NCI-H345 treated with DMSO at 0.1 percent for 48 hours (cell line): Measurements from ENCODE around the gene MTA3.
"Not testable (repeated sequence)": the region's sequence is repeated elsewhere in the genome, so short reads cannot be mapped to it uniquely, and the experiment has no call there.

Experiments
- DNase-seq: peaks from one replicate; lab custom pipeline; 2025; ENCODE audit not compliant: unreplicated experiment; lab: John Stamatoyannopoulos, UW

The MTA3 gene

DNA sequence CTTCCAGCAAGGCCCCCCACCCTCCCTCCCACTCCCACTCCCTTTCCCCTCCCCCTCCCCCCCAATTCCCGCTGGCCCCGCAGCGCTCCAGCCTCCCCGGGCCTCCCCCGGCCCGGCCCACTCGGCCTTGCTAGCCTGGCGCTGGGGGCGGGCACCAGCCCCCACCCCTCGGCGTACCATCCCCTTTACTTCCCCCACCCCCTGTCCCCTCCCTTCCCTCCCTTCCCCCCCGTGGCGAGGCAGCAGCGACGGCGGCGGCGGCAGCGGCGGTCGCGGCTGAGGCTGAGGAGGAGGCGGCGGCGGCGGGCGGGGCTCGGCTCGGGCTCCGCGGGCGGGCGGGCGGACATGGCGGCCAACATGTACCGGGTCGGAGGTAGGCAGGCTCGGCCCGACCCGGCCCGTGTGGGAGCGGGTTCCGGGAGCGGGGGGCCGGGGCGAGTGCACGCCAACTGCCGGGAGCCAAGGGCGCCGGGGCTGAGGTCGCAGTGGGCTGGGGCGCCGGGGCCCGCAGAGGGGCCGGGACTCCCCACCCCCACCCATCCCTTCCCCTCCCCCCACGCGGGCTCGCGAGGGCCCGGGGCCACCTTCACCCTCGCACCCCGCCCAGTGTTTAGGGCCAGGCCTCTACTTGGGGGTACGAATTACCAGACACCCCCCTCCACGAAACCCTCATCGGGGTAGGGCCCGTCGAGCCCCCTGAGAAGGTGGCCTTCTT lies at the start of gene MTA3:
Gene MTA3 (plus strand): TSS at position 232 of the 715 bp plus-strand sequence. CDS start 114 bp downstream, at position 346.
- peak; percentile 25 for DNase-seq

DNA sequence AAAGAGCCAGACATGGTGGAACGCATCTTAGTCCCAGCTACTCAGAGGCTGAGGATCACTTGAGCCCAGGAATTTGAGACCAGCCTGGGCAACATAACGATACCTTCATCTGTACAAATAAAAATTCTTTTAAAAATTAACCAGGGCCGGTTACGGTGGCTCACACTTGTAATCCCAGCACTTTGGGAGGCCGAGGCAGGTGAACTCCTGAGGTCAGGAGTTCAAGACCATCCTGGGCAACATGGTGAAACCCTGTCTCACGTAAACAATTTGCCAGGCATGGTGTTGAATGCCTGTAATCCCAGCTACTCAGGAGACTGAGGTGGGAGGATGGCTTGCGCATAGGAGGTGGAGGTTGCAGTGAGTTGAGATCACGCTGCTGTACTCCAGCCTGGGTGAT lies 48.8 kb upstream of the MTA3 start:
- no peak for DNase-seq

DNA sequence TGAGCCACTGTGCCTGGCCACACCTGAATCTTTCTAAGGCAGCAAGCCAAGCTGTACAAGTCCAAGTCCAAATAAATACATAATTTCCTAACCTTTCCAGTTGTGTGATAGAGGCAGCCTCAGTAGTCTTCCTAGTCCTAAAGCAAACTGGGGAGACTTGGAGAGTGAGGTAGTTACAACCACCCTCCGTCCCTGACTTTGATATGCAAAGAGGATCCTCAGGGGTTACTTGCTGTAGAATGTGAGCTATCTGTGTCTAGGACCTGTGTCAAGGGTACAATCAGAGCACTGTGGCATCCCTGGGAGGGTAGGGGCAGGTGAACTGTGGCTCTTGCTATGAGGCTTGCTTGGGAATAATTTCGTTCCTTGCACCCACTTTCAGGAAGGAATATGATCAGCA lies 46.4 kb upstream of the MTA3 start:
- no peak for DNase-seq

GRCh38 chr2:42523341-42523740 lies 45.1 kb upstream of the MTA3 start:
- no peak for DNase-seq

GRCh38 chr2:42532397-42532796 lies 36.0 kb upstream of the MTA3 start:
- no peak for DNase-seq

DNA sequence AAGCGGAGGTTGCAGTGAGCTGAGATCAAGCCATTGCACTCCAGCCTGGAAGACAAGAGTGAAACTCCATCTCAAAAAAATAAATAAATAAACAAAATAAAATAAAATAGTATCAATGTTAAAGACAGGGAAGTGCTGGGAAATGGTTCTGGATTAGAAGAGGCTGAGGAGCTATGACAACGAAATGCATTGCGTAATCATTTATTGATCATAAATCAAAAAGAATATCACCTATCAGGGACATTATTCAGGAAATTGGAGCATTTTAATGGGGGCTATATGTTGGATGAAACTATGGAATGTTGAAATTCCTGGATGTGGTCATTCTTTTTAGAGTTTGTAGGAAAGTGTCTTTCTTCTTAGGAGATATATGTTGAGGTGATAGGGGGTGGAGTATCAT lies 30.9 kb upstream of the MTA3 start:
- no peak for DNase-seq

GRCh38 chr2:42542871-42543270 lies 25.6 kb upstream of the MTA3 start:
- DNase-seq: no peak

- DNase-seq: no peak
Measured at GRCh38 chr2:42545023-42545721, 23.3 kb upstream of the MTA3 start.

DNA sequence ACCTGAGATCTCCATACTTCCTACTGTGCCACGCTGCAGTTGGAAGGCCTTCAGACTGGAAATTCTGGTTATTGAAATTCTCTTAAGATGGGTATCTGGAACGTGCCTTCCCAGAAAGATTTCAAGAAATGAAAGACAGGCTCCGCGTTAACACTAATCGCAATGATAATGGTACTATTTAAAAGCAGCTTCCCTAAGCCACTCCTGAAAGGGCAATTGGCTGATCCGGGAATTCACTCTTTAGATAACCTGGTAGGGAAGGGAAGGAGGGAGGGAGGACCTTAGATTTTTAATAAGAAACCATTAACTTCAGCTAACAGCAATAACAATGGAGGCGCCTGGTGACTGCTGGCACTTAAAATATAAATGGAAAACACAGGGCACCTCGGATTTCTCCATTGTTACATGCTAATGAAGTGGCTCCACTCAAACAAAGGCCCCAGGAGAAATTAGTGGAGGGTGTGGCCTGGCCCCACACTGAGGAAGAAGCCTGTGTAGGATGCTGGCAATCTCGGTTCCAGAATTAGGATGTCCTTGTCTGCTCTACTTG lies 22.5 kb upstream of the MTA3 start:
- no peak for DNase-seq

- DNase-seq: no peak
Measured at GRCh38 chr2:42547014-42547413, 21.4 kb upstream of the MTA3 start.

DNA sequence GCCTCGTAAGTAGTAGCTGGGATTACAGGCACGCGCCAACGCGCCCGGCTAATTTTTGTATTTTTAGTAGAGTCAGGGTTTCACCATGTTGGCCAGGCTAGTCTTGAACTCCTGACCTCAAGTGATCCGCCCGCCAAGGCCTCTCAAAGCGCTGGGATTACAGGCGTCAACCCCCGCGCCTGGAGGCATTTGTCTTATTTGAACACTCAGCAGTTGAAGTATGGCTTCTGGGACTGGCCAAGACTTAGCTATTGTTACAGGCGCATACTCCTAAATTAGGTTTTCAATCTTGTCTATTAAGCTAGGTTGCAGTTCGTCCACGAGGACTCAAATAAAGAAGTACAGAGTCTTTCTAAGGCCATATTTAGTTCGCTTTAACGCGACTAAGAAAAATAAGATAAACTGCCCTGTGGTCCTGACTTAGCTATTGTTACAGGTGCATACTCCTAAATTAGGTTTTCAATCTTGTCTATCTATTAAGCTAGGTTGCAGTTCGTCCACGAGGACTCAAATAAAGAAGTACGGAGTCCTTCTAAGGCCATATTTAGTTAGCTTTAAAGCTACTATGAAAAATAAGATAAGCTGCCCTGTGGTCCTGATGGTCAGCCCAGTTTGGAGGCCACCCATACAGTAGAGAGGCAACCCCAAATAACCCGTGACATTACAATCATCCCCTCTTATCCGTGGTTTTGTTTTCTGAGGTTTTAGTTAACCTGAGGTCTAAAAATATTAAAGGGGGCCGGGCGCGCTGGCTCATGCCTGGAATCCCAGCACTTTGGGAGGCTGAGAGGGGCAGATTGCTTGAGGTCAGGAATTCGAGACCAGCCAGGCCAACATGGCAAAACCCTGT lies 20.8 kb upstream of the MTA3 start:
- DNase-seq: no peak

DNA sequence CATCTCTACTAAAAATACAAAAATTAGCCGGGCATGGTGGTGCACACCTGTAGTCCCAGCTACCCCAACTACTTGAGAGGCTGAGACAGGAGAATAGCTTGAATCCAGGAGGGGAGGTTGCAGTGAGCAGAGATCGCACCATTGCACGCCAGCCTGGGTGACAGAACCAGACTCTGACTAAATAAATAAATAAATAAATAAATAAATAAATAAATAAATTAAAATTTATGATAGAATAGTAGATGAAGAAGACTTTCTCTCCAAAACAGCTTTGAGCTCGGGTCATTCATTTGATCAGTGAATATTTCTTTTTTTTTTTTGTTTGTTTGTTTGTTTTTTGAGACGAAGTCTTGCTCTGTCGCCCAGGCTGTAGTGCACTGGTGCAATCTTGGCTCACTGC lies 17.6 kb upstream of the MTA3 start:
- no peak for DNase-seq

GRCh38 chr2:42554392-42554791 lies 14.0 kb upstream of the MTA3 start:
- DNase-seq: no peak

DNA sequence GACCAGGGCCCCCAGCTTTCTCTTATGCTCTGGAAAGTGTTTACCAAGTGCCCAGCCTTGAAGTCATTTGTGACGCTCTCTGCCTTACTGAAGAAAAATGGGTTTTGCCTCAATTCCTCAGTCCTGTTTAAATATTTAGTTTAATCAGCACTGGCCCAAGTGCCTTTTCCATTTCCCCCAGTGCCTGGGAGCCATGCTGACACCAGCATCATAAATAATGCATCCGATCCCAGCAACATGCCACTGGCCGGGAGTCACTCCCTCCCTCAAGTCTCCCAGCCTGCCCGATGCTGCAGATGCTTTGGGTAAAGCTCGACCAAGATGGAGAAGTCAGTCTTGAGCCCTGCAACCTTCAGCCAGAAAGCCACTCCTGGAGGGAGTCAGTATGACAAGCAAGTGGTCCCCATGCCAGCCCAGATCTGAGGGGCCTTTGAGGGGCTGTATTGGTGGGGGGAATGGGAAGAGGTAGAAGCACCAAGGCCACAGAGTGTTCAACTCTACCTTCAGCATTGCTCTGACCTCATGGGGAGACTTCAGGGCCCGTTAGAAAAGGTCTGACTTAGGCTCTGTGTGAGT lies 12.0 kb upstream of the MTA3 start:
- no peak for DNase-seq

DNA sequence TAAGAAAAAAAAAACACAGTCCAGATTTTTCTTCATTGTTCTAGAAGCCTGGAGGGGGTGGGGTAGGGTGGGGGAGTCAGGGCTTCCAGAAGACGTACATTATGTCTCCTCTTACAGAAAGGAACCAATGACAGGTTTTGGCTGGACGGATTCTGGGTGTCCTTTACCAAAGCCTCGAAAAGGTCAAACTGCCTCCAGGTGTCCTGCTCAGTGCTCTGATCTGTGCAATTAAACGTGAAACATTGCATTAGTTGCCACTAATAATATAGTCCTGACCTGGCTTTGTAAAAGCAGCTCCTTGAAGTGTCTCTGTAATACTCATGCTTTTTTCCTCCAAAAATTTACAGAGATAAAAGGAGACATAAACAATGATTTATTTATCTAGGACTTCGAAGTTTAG lies 11.1 kb upstream of the MTA3 start:
- no peak for DNase-seq

DNA sequence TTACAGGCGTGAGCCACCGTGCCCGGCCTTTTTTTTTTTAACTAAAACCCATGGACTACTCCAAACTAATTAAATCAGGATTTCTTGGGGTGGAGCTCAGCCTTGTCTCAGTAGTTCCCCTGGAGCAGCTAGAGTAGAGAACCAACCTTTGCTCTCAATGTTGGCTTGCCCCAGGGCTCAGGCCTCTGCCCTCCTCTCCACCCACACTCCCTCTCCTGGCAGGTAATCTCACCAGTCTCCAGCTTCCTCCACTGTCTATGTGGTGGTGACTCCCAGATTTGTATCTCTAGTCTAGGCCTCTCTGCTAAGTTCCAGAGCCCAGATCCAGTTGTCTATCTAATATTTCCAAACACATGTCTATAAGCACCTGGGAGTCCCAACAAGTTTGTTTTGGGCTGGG lies 9.6 kb upstream of the MTA3 start:
- DNase-seq: no peak

DNA sequence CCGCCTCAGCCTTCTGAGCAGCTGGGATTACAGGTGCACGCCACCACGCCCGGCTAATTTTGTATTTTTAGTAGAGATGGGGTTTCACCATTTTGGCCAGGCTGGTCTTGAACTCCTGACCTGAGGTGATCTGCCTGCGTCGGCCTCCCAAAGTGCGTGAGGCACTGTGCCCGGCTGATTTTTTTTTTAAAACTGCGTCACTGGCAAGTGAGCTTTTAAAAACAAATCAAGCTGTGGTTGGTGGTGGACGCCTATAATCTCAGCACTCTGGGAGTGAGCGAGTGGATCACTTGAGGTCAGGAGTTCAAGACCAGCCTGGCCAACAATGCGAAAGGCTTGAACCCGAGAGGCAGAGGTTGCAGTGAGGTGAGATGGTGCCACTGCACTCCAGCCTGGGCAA lies 8.3 kb upstream of the MTA3 start:
- not testable (repeated sequence) for DNase-seq

- DNase-seq: no peak
Measured at GRCh38 chr2:42560899-42561298, 7.5 kb upstream of the MTA3 start.

DNA sequence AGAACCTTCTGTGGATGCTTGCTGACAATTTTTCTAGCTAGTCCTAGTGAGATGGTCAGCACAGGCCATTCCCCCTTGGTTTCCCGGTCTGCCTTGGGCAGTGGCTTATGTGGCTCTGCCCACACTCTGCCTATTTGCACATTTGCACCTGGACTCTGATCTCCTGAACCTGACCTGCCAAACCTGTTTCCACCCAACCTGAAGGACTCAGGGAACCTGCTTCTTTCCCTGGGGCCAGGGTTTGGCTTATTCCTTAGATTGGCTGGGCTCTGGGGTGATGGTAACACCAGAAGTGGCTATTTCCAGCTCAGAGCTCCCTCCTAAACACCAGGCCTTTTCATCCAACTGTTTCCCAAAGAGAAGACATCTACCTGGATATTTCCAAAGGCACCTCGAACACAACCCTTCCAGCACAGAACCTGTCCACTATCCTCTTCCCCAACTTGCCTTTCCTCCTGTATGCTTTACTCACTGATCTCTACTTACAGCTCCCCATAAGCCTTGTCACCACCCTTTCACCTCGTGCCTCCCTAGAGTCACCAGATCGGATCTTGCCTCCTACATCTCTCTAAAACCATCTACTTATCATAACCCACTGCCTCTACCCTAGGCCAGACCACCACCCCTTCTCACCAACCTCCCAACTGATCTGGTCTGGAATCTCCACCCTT lies 5.8 kb upstream of the MTA3 start:
- DNase-seq: no peak

GRCh38 chr2:42566025-42566424 lies 2.4 kb upstream of the MTA3 start:
- no peak for DNase-seq
